Erythroblast (primary cell): Measurements from ENCODE around the gene PKN2.

Experiments
- DNase-seq, 2 experiments: peaks; one replicate each; lab custom pipeline; 2025; lab: John Stamatoyannopoulos, UW
- GATA1 ChIP-seq: IDR thresholded peaks from 2 replicates; pipeline ENCODE4 v1.6.1; 2011; ENCODE audit warnings: low read depth, mild to moderate bottlenecking, control low read depth, low read length, moderate library complexity
- POLR2A ChIP-seq: IDR thresholded peaks from 2 replicates; pipeline ENCODE4 v1.6.1; 2011; ENCODE audit warnings: mild to moderate bottlenecking, low read length

PKN2 gene

DNA sequence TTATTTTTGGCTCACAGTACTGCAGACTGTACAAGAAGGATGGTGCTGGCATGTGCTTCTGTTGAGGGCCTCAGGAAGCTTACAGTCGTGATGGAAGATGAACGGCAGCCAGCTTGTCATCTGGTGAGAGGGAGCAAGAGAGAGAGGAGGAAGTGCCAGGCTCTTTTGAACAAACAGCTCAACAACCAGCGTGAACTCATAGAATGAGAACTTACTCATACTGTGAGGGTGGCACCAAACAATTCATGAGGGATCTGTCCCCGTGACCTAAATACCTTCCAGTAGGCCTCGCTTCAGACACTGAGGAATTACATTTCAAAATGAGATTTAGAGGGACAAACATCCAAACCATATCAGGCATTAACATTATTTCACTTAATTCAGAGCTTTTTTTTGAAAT is 84.7 kb downstream of the PKN2 start:
- no peak for DNase-seq
- TF ChIP-seq GATA1 (no peak), POLR2A (no peak)

GRCh38 chr1:88773540-88774150 is 89.6 kb downstream of the PKN2 start:
- peak; percentile 34 to 75 for DNase-seq
- TF ChIP-seq POLR2A, result no peak

- no peak for TF ChIP-seq GATA1
- no peak for TF ChIP-seq POLR2A
- DNase-seq, result peak; percentile 21 to 26
These were observed 90.1 kb downstream of the PKN2 start for GRCh38 chr1:88774151-88774556.

DNA sequence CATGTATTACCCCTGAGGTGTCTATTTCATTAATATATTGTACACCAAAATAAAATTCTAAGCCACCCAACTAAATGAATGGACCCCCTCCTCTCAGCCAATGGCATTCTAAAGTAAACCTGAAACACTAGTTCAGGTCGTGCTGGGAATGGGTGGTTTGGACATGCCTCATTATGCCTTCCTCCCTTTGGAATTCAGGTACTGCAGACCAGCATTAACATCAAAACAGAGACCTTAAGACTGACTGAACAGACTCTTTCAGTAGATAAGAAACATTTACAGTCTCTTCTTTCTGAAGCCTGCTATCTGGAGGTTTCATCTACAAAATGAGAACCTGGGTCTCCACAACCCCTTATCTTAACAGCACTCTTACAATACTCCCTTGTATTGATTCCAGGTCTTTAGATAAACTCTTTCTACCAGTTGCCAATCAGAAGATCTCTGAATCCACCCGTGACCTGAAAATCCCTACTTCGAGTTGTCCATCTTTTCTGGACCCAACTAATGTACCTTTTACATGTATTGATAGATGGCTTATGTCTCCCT is 93.6 kb downstream of the PKN2 start:
- TF ChIP-seq GATA1 (no peak), POLR2A (no peak)

GRCh38 chr1:88779880-88780279 is 95.8 kb downstream of the PKN2 start:
- DNase-seq, result no peak
- TF ChIP-seq POLR2A (no peak), GATA1 (no peak)

More for the DNA sequence above, 93.6 kb downstream of the PKN2 start:
- peak in 1 of 2 experiments; percentile 52 for DNase-seq

- no peak for TF ChIP-seq POLR2A
- no peak for TF ChIP-seq GATA1
- no peak for DNase-seq
These were observed 96.4 kb downstream of the PKN2 start for GRCh38 chr1:88780485-88780884.

- DNase-seq, result no peak
- TF ChIP-seq GATA1 (no peak), POLR2A (no peak)
These were observed 99.1 kb downstream of the PKN2 start for GRCh38 chr1:88783145-88783544.

- no peak for DNase-seq
- TF ChIP-seq GATA1 (no peak), POLR2A (no peak)
These were observed 100.5 kb downstream of the PKN2 start for GRCh38 chr1:88784551-88784950.

DNA sequence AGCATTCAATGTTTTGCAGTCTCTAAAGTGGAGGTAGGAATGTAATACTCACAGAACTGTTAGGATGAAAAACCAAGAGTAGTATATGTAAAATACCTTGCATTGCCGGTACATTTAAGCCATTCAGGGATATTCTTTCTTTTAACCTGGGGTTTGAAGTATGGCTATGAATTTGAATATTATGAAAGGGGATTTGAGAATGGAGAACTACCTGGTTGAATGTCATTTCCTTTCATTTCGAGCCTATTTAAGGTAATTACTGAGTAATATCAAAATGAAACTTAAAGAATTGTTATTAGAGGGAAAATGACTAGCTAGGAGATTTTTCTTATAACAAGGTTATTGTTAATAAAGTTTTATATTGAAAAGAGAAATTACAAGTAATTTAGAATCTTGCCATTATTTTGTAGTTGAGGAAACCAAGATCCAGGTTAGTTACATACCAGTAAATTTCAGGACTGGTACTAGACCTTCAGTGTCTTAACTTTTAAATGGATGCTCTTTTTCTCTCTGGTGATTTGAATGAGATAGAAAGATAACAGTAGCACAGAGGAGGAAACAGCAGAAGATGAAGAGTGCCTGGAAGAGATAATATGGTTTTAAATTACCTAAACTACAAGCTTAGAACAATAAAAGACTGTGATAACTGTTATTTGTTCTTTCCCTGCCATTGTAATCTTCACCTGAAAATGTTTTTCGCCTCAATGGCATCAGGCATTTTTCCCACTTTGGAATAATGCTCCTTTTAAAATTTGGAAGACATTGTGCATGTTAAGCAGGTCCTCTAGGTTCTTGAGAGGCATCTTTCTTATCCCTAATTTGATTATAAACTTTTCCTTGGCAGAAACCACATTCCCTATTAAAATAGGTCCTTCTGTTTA is 103.2 kb downstream of the PKN2 start:
- TF ChIP-seq GATA1 (no peak), POLR2A (no peak)
- DNase-seq, result no peak

DNA sequence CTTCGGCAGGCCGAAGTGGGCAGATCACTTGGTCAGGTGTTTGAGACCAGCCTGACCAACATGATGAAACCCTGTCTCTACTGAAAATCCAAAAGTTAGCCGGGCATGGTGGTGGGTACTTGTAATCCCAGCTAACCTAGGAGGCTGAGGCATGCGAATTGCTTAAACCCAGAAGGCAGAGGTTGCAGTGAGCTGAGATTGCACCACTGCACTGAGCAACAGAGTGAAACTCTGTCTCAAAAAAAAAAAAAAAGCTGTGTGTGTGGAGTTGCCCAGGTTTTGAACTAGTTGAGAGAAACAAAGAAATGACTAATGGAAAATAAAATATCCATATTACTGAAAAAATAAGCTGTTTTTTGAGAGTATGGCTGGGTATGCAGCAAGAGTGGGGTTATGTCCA is 107.1 kb downstream of the PKN2 start:
- no peak for DNase-seq
- TF ChIP-seq GATA1 (no peak), POLR2A (no peak)

DNA sequence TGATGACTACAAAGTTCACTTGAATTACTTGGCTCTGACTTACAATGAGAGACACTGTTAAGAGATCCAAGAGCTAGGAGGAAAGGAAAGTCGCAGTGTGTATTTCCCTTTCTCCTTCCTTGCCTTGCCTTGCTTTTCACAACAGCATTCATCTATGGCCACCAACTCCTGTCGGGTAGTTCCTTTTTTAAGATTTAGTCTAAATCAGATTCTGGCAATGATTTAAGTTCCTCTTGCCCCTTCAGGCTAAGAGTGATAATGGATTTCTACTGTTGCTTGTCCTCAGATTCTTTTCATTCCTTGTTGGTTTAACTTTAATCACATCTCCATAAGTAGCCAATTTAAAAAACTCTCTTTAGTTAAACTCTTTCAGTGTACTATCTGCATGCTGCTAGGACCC is 115.4 kb downstream of the PKN2 start:
- TF ChIP-seq POLR2A, result no peak
- no peak for DNase-seq

DNA sequence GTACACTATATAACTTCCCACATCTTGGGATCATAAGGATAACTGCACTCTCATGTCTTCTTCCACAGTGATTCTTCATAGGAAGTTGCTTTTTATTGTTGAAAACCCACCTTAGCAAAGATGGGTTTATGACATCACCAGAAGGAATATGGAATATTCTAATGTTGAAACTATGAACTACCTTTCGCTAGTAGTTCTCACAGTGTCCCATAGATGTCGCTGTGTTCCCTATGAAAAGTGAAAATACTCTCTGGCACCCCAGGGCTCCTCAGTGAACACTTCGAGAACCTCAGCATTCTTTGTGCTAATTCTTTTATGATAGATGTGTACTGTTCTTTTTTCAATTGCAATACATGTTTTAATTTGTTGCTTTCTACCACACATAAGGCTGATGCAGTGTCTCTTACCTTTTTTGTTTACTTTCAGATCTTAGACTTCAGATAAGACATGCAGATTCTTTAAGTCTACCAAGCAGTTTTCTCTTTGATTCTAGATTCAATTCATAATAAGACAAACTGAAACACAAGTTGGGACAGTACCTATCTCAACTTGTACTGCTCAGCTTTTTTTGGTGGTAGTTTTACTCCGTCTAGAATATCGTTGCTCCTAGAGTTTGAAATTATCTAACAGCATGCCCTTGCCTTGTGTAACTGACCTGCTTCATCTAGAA is 116.4 kb downstream of the PKN2 start:
- peak; percentile 51 to 75 for DNase-seq
- TF ChIP-seq POLR2A, result no peak
- TF ChIP-seq GATA1, result no peak

- no peak for TF ChIP-seq POLR2A
- TF ChIP-seq GATA1, result no peak
- peak in 1 of 2 experiments; percentile 42 for DNase-seq
These were observed 117.6 kb downstream of the PKN2 start for GRCh38 chr1:88801575-88802208.

- TF ChIP-seq POLR2A, result no peak
- no peak for TF ChIP-seq GATA1
- DNase-seq, result no peak
These were observed 118.3 kb downstream of the PKN2 start for GRCh38 chr1:88802404-88802803.
